ENCODE results near the gene TSPAN5.

DNA sequence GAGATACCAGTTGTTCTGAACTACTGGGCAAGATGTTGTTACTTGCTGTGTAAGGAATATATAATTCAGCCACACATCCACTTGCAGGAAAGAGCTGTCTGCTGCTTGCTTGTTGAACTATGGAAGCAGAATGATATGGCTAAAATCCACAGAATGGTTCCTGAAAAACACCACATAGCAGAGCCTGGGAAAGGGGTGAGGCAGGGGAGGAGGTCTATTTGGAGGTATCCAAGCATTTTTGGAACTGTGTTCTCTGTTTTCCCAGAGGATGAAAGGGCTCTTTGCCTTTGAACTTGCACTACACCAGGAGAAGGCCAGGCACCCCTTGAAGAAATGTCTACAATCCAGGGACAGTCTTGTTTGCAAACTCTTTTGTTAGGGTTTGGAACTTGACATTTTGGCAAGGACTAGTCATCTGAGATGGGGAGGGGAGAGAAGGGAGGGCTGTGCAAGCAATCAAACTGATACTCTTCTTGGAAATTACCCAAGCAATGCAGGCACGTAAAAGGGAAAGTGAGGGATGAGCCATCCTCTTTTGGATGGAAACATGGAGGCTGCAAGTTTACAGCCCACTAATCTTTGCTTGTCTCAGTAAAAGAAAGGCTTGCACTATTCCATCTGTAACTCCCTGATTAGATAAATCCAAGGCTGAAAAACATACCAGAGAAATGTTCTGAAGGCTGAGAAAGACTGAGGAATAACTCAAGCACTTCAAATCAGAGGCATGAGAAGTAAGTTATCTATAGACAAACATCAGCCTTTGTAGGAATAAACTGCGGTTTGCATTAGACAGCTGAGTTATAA is 141.0 kb downstream of the TSPAN5 start:
- TF ChIP-seq CTCF (IDR thresholded peaks at IDR 0.05; ENCODE audit: insufficient read depth, low read depth, low read length) (no peak), EZH2 (IDR thresholded peaks at IDR 0.05; ENCODE audit: insufficient read depth, low read length) (no peak)
